GM12873 (cell line): ENCODE data around the gene CBR1.

Source experiments
- TF ChIP-seq, protein P1 (sequence below): IDR thresholded peaks from 2 replicates; pipeline ENCODE4 v1.5.1; 2012; ENCODE audit warnings: low read depth, mild to moderate bottlenecking, moderate library complexity, low read length, control low read depth; ENCODE audit not compliant: insufficient read depth; ENCODE audit errors: missing control alignments

Gene CBR1

DNA sequence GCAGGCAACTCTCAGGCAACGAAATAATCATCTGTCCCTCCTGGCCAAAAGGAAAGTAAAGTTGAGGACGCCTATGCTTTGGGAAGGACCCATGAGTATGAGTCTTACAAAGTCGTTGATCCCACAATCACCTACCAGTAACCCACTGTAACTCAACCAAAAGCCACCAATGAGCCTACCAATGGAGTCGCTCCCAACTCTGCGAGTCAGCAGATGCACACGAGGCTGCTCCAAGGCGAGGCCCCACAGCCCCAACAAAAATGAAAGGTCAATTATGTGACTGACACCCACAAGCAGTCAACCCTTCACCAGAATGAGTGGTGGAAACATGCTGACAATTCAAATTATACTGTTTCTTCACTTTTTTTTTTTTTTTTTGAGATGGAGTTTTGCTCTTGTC lies 21.5 kb upstream of the CBR1 start:
- TF ChIP-seq, protein P1, sequence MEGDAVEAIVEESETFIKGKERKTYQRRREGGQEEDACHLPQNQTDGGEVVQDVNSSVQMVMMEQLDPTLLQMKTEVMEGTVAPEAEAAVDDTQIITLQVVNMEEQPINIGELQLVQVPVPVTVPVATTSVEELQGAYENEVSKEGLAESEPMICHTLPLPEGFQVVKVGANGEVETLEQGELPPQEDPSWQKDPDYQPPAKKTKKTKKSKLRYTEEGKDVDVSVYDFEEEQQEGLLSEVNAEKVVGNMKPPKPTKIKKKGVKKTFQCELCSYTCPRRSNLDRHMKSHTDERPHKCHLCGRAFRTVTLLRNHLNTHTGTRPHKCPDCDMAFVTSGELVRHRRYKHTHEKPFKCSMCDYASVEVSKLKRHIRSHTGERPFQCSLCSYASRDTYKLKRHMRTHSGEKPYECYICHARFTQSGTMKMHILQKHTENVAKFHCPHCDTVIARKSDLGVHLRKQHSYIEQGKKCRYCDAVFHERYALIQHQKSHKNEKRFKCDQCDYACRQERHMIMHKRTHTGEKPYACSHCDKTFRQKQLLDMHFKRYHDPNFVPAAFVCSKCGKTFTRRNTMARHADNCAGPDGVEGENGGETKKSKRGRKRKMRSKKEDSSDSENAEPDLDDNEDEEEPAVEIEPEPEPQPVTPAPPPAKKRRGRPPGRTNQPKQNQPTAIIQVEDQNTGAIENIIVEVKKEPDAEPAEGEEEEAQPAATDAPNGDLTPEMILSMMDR = no peak

DNA sequence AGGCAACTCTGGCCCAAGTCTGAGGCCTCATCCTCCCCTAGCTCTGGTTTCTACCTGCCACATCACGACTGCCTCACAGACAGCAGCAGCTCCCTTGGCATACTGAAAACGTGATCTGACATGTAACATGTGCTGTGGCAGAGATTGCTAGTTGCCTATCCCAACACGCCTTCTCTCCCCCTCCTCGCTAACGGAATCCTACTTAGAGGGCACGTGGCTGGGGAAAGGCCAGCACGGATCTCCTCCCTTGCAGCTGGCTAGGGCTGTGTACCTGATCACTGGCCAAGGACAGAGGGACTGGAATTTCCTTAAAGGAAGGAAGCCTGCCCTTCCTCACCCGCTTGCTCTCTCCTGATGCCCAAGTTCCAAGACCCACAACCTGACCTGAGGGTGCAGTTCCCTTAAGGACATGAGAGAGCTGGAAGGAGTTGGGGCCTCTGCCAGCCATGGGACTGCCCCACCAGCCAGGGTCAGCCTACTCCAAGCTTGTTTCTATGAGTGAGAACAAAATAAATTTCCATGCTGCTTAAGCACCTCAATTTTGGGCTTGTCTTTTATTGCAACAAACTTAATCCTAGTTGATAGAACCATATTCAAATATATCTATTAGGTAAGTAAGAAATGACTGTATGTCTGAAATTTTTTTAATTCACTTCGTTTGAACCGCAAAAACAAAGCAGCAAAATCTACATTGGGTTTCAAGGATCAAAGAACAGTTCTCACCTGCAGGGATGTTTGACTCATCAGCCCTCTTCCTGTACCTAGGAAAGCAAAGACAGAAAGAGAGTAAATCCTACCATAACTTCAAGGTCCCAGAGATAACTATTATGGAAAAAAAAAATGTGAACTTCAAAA lies 16.7 kb upstream of the CBR1 start:
- TF ChIP-seq, protein P1 = no peak

DNA sequence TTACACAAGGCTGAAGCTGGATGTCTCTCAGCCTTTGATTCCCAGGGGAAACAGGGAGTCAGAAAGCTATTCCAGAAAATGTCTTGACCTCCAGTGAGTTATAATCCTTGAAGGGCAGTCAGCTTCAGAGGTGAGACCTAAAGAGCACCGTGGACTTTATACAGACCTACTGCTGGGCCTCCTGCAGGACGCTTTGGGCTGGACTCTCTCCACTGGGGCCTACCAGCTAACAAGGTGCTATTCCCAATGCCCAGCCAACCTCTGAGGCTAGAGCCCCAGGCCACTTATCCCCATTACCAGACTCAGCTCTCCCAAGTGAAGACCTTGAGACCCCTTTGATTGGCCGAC lies 16.1 kb upstream of the CBR1 start:
- TF ChIP-seq, protein P1 = no peak

DNA sequence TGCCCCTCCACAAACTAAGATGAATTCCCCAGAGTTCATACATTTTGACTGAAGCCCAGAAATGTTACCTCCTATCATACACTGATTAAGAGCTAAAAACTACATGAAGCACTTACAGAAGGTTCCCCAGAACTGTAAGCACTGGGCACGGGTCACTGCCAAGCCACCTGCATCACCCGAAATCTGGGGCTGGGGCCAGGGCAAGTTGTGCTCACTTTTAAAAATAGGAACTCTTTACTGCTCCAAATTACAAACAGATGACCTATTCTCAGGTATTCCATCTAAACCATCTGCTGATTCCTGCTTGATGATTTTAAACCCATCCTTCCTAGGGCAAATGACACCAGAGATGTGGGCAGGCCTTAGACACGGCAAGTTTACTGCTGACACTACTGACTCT lies 14.3 kb upstream of the CBR1 start:
- TF ChIP-seq, protein P1 = no peak

DNA sequence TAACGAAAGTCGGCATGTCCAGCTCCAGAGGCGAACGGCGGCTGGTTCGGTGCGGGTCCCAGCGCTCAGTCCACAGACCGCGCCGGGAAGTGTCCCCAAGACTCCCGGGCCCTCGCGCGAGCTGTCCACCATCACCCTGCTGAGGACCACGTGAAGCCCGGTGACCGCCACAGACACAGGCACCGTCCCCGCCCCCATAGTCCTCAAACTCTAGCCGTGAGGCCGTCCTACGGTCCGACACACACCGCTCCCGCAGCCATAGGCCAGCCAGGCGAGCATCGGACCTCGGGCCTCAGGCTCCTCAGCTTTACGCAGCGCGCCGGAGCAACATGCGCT lies 10.0 kb upstream of the CBR1 start:
- TF ChIP-seq, protein P1 = no peak

DNA sequence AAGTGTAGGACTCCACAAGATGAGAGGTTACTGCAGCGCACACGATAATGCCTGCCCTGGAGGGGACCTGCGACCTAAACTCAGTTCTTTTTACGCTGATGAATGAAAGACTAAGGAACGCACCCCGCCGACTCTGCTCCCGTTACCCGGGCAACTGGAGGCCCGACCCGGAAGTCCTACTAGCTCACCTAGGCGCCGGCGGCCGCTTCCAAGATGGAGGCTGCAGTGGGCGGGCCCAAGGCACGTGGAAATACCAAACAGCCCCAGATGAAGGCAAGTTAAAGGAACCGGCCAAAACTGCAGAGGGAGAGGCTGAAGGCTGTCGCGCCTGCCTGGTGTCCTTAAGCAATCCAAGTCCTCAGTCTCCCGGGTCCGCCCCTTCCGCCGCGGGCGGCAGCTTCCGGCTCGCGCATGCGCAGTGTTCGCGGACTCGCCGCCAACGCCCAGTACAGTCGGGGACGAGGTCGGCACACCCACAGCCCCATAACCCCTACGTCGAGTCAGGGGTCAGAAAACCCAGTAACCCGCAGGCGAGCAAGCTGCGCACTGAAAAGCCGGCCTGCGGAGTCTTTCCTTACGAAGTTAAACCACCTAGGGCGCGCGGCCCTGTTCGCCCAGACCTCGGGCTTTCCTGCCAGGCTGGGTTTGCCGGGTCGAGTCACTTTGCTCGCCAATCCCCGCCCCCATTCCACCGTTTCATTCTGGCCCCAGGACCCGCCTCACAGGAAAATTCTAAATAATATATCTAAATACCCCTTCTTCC lies 9.5 kb upstream of the CBR1 start, which contains the start of gene SETD4:
Gene SETD4, minus strand, starts transcription at position 368 of the 763 bp plus-strand sequence. CDS start 1,638 bp downstream, outside the sequence.
- TF ChIP-seq, protein P1 = no peak

DNA sequence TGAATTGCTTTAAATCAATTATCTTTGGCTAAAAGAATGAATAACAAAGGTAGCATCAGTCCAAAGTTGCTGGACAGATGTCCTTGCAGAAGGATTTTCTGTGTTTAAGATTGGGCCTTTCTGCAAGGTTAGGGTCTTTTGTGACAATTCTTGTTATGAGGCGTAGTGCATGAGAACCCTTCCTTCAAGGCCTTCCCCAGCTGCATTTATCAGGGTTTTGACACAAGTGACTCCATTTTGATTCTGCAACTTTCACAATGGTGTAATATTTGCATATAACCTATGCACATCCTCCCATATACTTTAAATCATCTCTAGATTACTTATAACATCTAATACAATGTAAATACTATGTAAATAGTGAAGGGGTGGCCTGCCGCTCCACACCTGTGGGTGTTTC lies 8.4 kb upstream of the CBR1 start:
- TF ChIP-seq, protein P1 = no peak
